Kidney (tissue), 14 donors: ENCODE measurements around the gene CLDN9. TPM values are rescaled to one million over a fixed set of nuclear protein-coding genes. Genes with fewer than 3 reads are reported as not detected.

Experiments used
- DNase-seq, 5 donors: peaks; one replicate each; pipeline ENCODE4 v3.0.0-alpha.2; 2013 to 2020
- FAIRE-seq: peaks from 2 replicates; lab custom pipeline; 2012; peaks lifted over from hg19 to GRCh38; lab: Jason Lieb, UNC
- H3K27ac ChIP-seq, 2 donors: one replicate each; pipeline ENCODE4 v1.7.0; 2013; ENCODE audit warnings: low read depth in 2 of 2, low read length in 2 of 2, inconsistent platforms in 1 of 2
- H3K27me3 ChIP-seq: one replicate; pipeline ENCODE4 v1.7.1; 2013; ENCODE audit warnings: low read length, inconsistent platforms; ENCODE audit not compliant: control insufficient read depth, insufficient read depth
- H3K36me3 ChIP-seq, 3 donors: one replicate each; pipeline versions ENCODE4 v1.7.0 to v1.7.1; 2013; ENCODE audit warnings: low read length in 3 of 3, control low read depth in 1 of 3, inconsistent platforms in 1 of 3; ENCODE audit not compliant: insufficient read depth in 3 of 3, control insufficient read depth in 2 of 3
- H3K4me1 ChIP-seq, 3 donors: one replicate each; pipeline versions ENCODE4 v1.7.0 to v1.7.1; 2013; ENCODE audit warnings: low read length in 3 of 3, inconsistent platforms in 1 of 3, low read depth in 1 of 3; ENCODE audit not compliant: control insufficient read depth in 2 of 3, insufficient read depth in 2 of 3
- H3K4me3 ChIP-seq, 3 donors: one replicate each; pipeline versions ENCODE4 v1.7.0 to v1.8.1; 2013; ENCODE audit warnings: low read length in 3 of 3, control low read depth in 1 of 3, inconsistent platforms in 1 of 3
- H3K9ac ChIP-seq, 3 donors: one replicate each; pipeline versions ENCODE4 v1.7.0 to v1.7.1; 2013; ENCODE audit warnings: low read length in 3 of 3, control low read depth in 1 of 3, inconsistent platforms in 1 of 3
- H3K9me3 ChIP-seq, 3 donors: one replicate each; pipeline versions ENCODE4 v1.7.0 to v1.7.1; 2013; ENCODE audit warnings: low read length in 3 of 3, control low read depth in 1 of 3, inconsistent platforms in 1 of 3; ENCODE audit not compliant: control insufficient read depth in 2 of 3, insufficient read depth in 1 of 3
- CTCF ChIP-seq: IDR thresholded peaks from 3 replicates; pipeline ENCODE4 v1.5.1; 2012; ENCODE audit warnings: mild to moderate bottlenecking, moderate library complexity, borderline replicate concordance; ENCODE audit not compliant: insufficient read depth; ENCODE audit errors: extremely low read depth
- intact Hi-C: fragments of 100-400 bp; cut with DNase I; formaldehyde crosslinking; loops from one replicate; pipeline ENCODE4 v1.11.1; 2022
- polyA plus RNA-seq: library from polyadenylated mRNA; stranded (reverse); fragments of 350-450 nt; fragmentation: Illumina TruSeq; extraction: RNeasy Lipid Tissue Mini Kit (QIAGEN cat#74804); gene quantifications from one replicate; pipeline ENCODE4 v1.2.3, GENCODE V29; 2014; ENCODE audit warnings: low read depth, low replicate concordance; ENCODE audit not compliant: insufficient read depth
- total RNA-seq: library from RNA; stranded (reverse); fragmentation: NEBNext Ultra II Directional; extraction: Animal tissue kit (Norgen Biotek cat#: 25700); gene quantifications from one replicate; pipeline ENCODE4 v1.2.1, GENCODE V29; 2021
- donor health status: control.
- donor health status: control.
- donor health status: control.
- donor health status: control.
- donor health status: control.
- donor health status: DM: yes; HTN: yes; CAD: no.
- donor health status: Normal renal cell carcinoma (clear cell type).

Gene CLDN9
- total and polyA plus RNA-seq, 2 donors from 2014 or later, result 0.60 TPM; not detected in 1

GRCh38 chr16:3027489-3027795, 14.7 kb downstream of the CLDN9 start:
- Histone ChIP-seq H3K27me3 (peaks cover 17% of the 10 kb centered on the region), H3K27ac (no peak overlapping the region), H3K36me3 (peaks cover 2 to 5% (median 3%) of the 10 kb centered on the region in 3 donors), H3K9ac (no peak overlapping the region), H3K9me3 (no peaks in the 10 kb centered on the region), H3K4me3 (no peak overlapping the region), H3K4me1 (peaks cover 0 to 12% (median 10%) of the 10 kb centered on the region in 3 donors)
- DNase-seq (peak in 1 of 5 donors; percentile 74), FAIRE-seq (no peak)
- intact Hi-C loops, result no loop called here
- no peak for TF ChIP-seq CTCF

GRCh38 chr16:3027983-3028715, 15.4 kb downstream of the CLDN9 start:
- H3K36me3 ChIP-seq, result peaks cover 2 to 5% (median 3%) of the 10 kb centered on the region in 3 donors
- TF ChIP-seq CTCF, result peak; percentile 81
- no peaks in the 10 kb centered on the region for H3K9me3 ChIP-seq
- DNase-seq (peak; percentile 93 to 96 (median 94)), FAIRE-seq (no peak)
- intact Hi-C loops, result no loop called here
- H3K27ac ChIP-seq, result no peak overlapping the region
- H3K4me1 ChIP-seq, result peaks cover 0 to 5% (median 3%) of the 10 kb centered on the region in 3 donors
- H3K4me3 ChIP-seq, result no peak overlapping the region
- H3K9ac ChIP-seq, result no peak overlapping the region
- peaks cover 17% of the 10 kb centered on the region for H3K27me3 ChIP-seq

GRCh38 chr16:3028716-3029319, 16.1 kb downstream of the CLDN9 start:
- Histone ChIP-seq H3K36me3 (peaks cover 2 to 5% (median 3%) of the 10 kb centered on the region in 3 donors), H3K4me1 (peaks cover 0 to 5% (median 0%) of the 10 kb centered on the region in 3 donors), H3K27ac (no peak overlapping the region), H3K4me3 (no peak overlapping the region), H3K27me3 (peaks cover 18% of the 10 kb centered on the region), H3K9me3 (no peaks in the 10 kb centered on the region), H3K9ac (no peak overlapping the region)
- intact Hi-C loops, result no loop called here
- FAIRE-seq (no peak), DNase-seq (peak in 2 of 5 donors; percentile 70 to 81)
- TF ChIP-seq CTCF, result no peak
